ENCODE measurements around the gene SMARCD3. TPM values are rescaled to one million over a fixed set of nuclear protein-coding genes. Genes with fewer than 3 reads are reported as not detected.

The SMARCD3 gene
- total RNA-seq, 2 donors from 2014 or later, result 2.4 to 10.0 TPM

GRCh38 chr7:151210087-151210854 is 38.2 kb downstream of the SMARCD3 start, which contains the start of gene H2BK1:
H2BK1 (minus strand) TSS chr7:151210488; CDS start chr7:151210318, 170 bp downstream.
- no peak for DNase-seq (ENCODE audit: low spot score in 2 of 2)
- H3K9me3 Mint-ChIP-seq, result no peaks in the 10 kb centered on the region
- H3K27ac Mint-ChIP-seq, result peak within 1 kb of the TSS in 1 of 2 donors; percentile 58
- no peak for ATAC-seq
- peaks cover 4 to 5% of the 10 kb centered on the region in 2 donors for H3K36me3 Mint-ChIP-seq

GRCh38 chr7:151209588-151209987 is 38.9 kb downstream of the SMARCD3 start:
- Mint-ChIP-seq H3K9me3 (no peaks in the 10 kb centered on the region), H3K36me3 (peaks cover 0 to 5% of the 10 kb centered on the region in 2 donors), H3K27ac (no peak overlapping the region)

GRCh38 chr7:151208253-151208862 is 40.1 kb downstream of the SMARCD3 start:
- DNase-seq (ENCODE audit: low spot score in 2 of 2) (no peak), ATAC-seq (no peak)
- Mint-ChIP-seq H3K36me3 (peaks cover 0 to 3% of the 10 kb centered on the region in 2 donors), H3K9me3 (no peaks in the 10 kb centered on the region), H3K27ac (no peak overlapping the region)

More at GRCh38 chr7:151209588-151209987, 38.9 kb downstream of the SMARCD3 start:
- ATAC-seq (no peak), DNase-seq (ENCODE audit: low spot score in 2 of 2) (no peak)

DNA sequence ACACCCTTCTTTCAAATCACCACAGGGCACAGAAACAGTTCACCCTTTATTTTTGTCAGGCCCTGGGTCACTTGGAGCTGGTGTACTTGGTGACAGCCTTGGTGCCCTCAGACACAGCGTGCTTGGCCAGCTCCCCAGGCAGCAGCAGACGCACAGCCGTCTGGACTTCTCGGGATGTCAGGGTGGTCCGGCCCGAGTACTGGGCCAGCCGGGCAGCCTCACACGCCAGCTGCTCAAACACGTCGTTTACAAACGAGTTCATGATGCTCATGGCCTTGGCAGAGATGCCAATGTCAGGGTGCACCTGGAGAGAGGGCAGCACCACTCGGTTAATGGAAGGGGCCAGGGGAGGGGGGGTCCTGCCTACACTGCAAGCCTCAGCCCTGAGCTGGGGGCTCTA is 40.7 kb downstream of the SMARCD3 start:
- ATAC-seq (no peak), DNase-seq (ENCODE audit: low spot score in 2 of 2) (no peak)
- Mint-ChIP-seq H3K9me3 (no peaks in the 10 kb centered on the region), H3K36me3 (no peaks in the 10 kb centered on the region), H3K27ac (no peak overlapping the region)

GRCh38 chr7:151207315-151207714 is 41.2 kb downstream of the SMARCD3 start:
- Mint-ChIP-seq H3K36me3 (no peaks in the 10 kb centered on the region), H3K27ac (no peak overlapping the region), H3K9me3 (no peaks in the 10 kb centered on the region)
- DNase-seq (ENCODE audit: low spot score in 2 of 2), result no peak
- peak in 1 of 2 donors; percentile 18 for ATAC-seq

GRCh38 chr7:151206914-151207313 is 41.6 kb downstream of the SMARCD3 start:
- Mint-ChIP-seq H3K36me3 (no peaks in the 10 kb centered on the region), H3K9me3 (no peaks in the 10 kb centered on the region), H3K27ac (no peak overlapping the region)
- DNase-seq (ENCODE audit: low spot score in 2 of 2) (no peak), ATAC-seq (peak; percentile 21 to 60)

DNA sequence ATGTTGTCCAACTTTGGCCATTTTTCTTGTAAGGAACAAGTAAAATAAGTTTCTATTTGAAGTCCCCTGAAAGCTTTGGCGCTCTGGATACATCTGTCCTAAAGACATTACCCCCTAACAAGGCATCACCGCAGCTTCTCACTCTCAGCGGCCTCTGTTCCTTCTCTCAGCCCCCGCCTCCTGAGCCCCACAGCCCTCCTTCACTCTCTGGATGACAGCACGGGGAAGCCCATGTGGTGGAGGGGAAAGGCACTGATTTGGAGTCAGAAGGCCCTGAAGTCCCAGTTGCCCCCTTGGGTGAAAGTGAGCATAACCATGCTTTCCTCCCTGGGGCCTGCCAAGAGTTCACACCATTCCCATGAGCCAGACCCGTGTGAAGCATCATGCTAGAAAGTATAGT is 42.8 kb downstream of the SMARCD3 start:
- no peaks in the 10 kb centered on the region for H3K9me3 Mint-ChIP-seq
- no peaks in the 10 kb centered on the region for H3K36me3 Mint-ChIP-seq
- ATAC-seq, result no peak
- DNase-seq (ENCODE audit: low spot score in 2 of 2), result no peak
- H3K27ac Mint-ChIP-seq, result no peak overlapping the region

- no peak for ATAC-seq
- Mint-ChIP-seq H3K27ac (no peak overlapping the region), H3K9me3 (no peaks in the 10 kb centered on the region), H3K36me3 (no peaks in the 10 kb centered on the region)
- DNase-seq (ENCODE audit: low spot score in 2 of 2), result no peak
Measured at GRCh38 chr7:151204383-151205032, 44.0 kb downstream of the SMARCD3 start.

- ATAC-seq, result no peak
- H3K27ac Mint-ChIP-seq, result no peak overlapping the region
- no peaks in the 10 kb centered on the region for H3K9me3 Mint-ChIP-seq
- no peaks in the 10 kb centered on the region for H3K36me3 Mint-ChIP-seq
- DNase-seq (ENCODE audit: low spot score in 2 of 2), result no peak
Measured at GRCh38 chr7:151202836-151203235, 45.7 kb downstream of the SMARCD3 start.

GRCh38 chr7:151201751-151202150 is 46.7 kb downstream of the SMARCD3 start:
- DNase-seq (ENCODE audit: low spot score in 2 of 2), result no peak
- no peaks in the 10 kb centered on the region for H3K36me3 Mint-ChIP-seq
- H3K27ac Mint-ChIP-seq, result no peak overlapping the region
- no peaks in the 10 kb centered on the region for H3K9me3 Mint-ChIP-seq
- no peak for ATAC-seq

DNA sequence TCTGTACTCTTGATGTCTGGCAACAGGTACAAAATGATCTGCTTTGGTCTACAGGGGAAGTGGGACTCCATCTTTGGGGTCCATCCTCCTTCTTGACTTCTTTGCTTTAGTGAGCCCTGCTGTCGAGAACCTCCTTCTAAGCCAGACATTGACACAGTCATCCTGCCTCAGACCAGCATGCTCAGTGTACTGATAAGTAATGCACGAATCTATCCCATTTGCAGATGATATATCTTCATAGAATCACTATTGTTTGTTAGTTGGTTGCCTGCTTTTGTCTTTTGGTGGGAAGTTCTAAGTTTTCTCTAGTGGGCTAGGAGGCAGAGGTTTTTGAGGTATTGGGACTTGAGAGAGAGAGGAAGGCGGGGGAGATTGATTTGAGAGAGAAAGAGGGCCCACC is 47.1 kb downstream of the SMARCD3 start:
- DNase-seq (ENCODE audit: low spot score in 2 of 2) (no peak), ATAC-seq (no peak)
- Mint-ChIP-seq H3K36me3 (no peaks in the 10 kb centered on the region), H3K9me3 (no peaks in the 10 kb centered on the region), H3K27ac (no peak overlapping the region)

GRCh38 chr7:151198945-151199848 is 49.3 kb downstream of the SMARCD3 start:
- no peak overlapping the region for H3K27ac Mint-ChIP-seq
- H3K36me3 Mint-ChIP-seq, result no peaks in the 10 kb centered on the region
- ATAC-seq (no peak), DNase-seq (ENCODE audit: low spot score in 2 of 2) (no peak)
- no peaks in the 10 kb centered on the region for H3K9me3 Mint-ChIP-seq

- Mint-ChIP-seq H3K27ac (no peak overlapping the region), H3K36me3 (no peaks in the 10 kb centered on the region), H3K9me3 (no peaks in the 10 kb centered on the region)
- no peak for ATAC-seq
- no peak for DNase-seq (ENCODE audit: low spot score in 2 of 2)
Measured at GRCh38 chr7:151197932-151198331, 50.6 kb downstream of the SMARCD3 start.

- H3K9me3 Mint-ChIP-seq, result no peaks in the 10 kb centered on the region
- no peaks in the 10 kb centered on the region for H3K36me3 Mint-ChIP-seq
- ATAC-seq (no peak), DNase-seq (ENCODE audit: low spot score in 2 of 2) (no peak)
- no peak overlapping the region for H3K27ac Mint-ChIP-seq
Measured at GRCh38 chr7:151195616-151196450, 52.7 kb downstream of the SMARCD3 start.

DNA sequence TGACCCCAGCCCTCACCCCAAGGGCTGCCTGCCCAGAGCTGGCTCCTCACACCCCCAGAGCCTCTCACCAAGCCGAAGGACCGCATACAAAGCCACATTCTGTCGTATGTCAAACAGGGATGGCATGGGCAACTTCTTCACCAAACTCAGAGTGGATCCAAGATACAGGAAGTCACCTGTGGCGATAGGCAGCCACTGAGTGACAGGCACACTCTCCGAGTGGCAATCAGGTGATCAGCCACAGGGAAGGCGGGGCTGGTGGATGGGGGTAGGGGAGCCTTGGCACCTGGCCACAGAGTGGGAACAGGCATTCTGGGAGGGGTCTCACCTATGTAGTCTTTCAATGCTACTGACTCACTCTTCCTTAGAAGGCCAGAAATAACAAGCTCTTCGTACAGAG is 54.3 kb downstream of the SMARCD3 start:
- DNase-seq (ENCODE audit: low spot score in 2 of 2), result no peak
- Mint-ChIP-seq H3K27ac (no peak overlapping the region), H3K9me3 (no peaks in the 10 kb centered on the region), H3K36me3 (no peaks in the 10 kb centered on the region)
- ATAC-seq, result no peak
